ENCODE measurements around the gene OR4D1.

OR4D1 gene

GRCh38 chr17:58161566-58161965 lies 13.4 kb downstream of the OR4D1 start:
- no peak overlapping the region for H3K4me3 ChIP-seq (ENCODE audit: low read length)
- peaks cover 34% of the 10 kb centered on the region for H3K27me3 ChIP-seq (ENCODE audit: insufficient read depth, low read length)
- H3K4me1 ChIP-seq (ENCODE audit: insufficient read depth, low read length): peaks cover 4% of the 10 kb centered on the region
- H3K9me3 ChIP-seq (ENCODE audit: low read length): peaks cover 2% of the 10 kb centered on the region
- H3K36me3 ChIP-seq (ENCODE audit: insufficient read depth, low read length): no peaks in the 10 kb centered on the region
- no peak overlapping the region for H2AFZ ChIP-seq (ENCODE audit: low read depth, low read length)

DNA sequence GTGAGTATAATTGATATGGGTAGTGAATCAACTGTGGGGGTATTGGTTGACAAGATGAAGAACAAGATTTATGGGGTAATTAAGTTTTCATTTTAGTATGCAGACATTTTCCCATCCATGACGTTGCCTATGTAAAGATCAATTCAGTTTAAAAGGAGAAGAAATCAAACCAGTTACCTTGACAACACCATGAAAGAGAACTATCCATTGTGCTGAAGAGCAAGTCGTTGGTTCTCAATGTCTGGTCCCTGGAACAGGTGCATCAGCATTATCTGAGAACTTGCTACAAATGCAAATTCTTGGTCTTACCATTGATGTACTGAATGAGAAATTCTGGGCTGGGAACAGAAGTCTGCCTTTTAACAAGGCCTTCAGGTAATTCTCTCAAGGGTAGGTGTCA lies 17.8 kb downstream of the OR4D1 start:
- H3K36me3 ChIP-seq (ENCODE audit: insufficient read depth, low read length): no peaks in the 10 kb centered on the region
- peaks cover 22% of the 10 kb centered on the region for H3K27me3 ChIP-seq (ENCODE audit: insufficient read depth, low read length)
- H3K9me3 ChIP-seq (ENCODE audit: low read length): peaks cover 5% of the 10 kb centered on the region
- no peaks in the 10 kb centered on the region for H3K4me1 ChIP-seq (ENCODE audit: insufficient read depth, low read length)
- H3K4me3 ChIP-seq (ENCODE audit: low read length): no peak overlapping the region
- no peak overlapping the region for H2AFZ ChIP-seq (ENCODE audit: low read depth, low read length)

DNA sequence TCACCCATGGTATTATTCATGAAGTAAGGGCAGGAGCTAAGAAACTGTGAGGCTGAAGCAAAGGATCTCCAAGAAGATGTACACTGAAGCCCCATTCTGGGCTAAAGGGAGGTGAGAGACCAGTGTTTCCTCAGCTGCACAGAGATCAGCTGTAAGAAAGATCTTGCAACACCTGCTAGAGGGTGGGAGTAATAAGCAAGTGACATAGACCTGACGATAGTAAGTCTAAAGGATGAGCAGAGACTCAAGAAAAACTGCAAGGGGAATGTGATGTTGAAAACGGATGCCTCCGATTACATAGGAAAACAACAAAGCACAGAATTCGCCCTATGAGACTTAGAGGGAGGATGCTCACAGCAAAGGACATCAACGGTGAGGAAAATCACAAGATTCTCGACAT lies 18.5 kb downstream of the OR4D1 start, which contains the start of gene OR4D2:
Gene OR4D2, plus strand, starts transcription at position 301 of the 400 bp plus-strand sequence. CDS start 2,674 bp downstream, outside the sequence.
- Histone ChIP-seq H3K4me1 (ENCODE audit: insufficient read depth, low read length) (no peaks in the 10 kb centered on the region), H3K27me3 (ENCODE audit: insufficient read depth, low read length) (peaks cover 18% of the 10 kb centered on the region), H3K36me3 (ENCODE audit: insufficient read depth, low read length) (no peaks in the 10 kb centered on the region), H2AFZ (ENCODE audit: low read depth, low read length) (no peak within 1 kb of the TSS), H3K4me3 (ENCODE audit: low read length) (no peak within 1 kb of the TSS), H3K9me3 (ENCODE audit: low read length) (peaks cover 5% of the 10 kb centered on the region)

GRCh38 chr17:58170622-58171021 lies 22.4 kb downstream of the OR4D1 start:
- Histone ChIP-seq H3K9me3 (ENCODE audit: low read length) (peaks cover 2% of the 10 kb centered on the region), H3K27me3 (ENCODE audit: insufficient read depth, low read length) (peaks cover 13% of the 10 kb centered on the region), H3K4me1 (ENCODE audit: insufficient read depth, low read length) (no peaks in the 10 kb centered on the region), H3K36me3 (ENCODE audit: insufficient read depth, low read length) (no peaks in the 10 kb centered on the region), H3K4me3 (ENCODE audit: low read length) (no peak overlapping the region), H2AFZ (ENCODE audit: low read depth, low read length) (no peak overlapping the region)

- peaks cover 18% of the 10 kb centered on the region for H3K27me3 ChIP-seq (ENCODE audit: insufficient read depth, low read length)
- no peak overlapping the region for H3K4me3 ChIP-seq (ENCODE audit: low read length)
- H3K36me3 ChIP-seq (ENCODE audit: insufficient read depth, low read length): no peaks in the 10 kb centered on the region
- H3K9me3 ChIP-seq (ENCODE audit: low read length): peaks cover 2% of the 10 kb centered on the region
- no peak overlapping the region for H2AFZ ChIP-seq (ENCODE audit: low read depth, low read length)
- H3K4me1 ChIP-seq (ENCODE audit: insufficient read depth, low read length): no peaks in the 10 kb centered on the region
Observed at GRCh38 chr17:58172369-58173071, 24.3 kb downstream of the OR4D1 start.

- no peak overlapping the region for H2AFZ ChIP-seq (ENCODE audit: low read depth, low read length)
- H3K4me1 ChIP-seq (ENCODE audit: insufficient read depth, low read length): no peaks in the 10 kb centered on the region
- H3K9me3 ChIP-seq (ENCODE audit: low read length): peaks cover 2% of the 10 kb centered on the region
- no peaks in the 10 kb centered on the region for H3K36me3 ChIP-seq (ENCODE audit: insufficient read depth, low read length)
- H3K27me3 ChIP-seq (ENCODE audit: insufficient read depth, low read length): peaks cover 18% of the 10 kb centered on the region
- H3K4me3 ChIP-seq (ENCODE audit: low read length): no peak overlapping the region
Observed at GRCh38 chr17:58174871-58175270, 26.7 kb downstream of the OR4D1 start.

GRCh38 chr17:58176200-58176599 lies 28.0 kb downstream of the OR4D1 start:
- Histone ChIP-seq H3K4me1 (ENCODE audit: insufficient read depth, low read length) (no peaks in the 10 kb centered on the region), H3K9me3 (ENCODE audit: low read length) (no peaks in the 10 kb centered on the region), H3K4me3 (ENCODE audit: low read length) (no peak overlapping the region), H3K36me3 (ENCODE audit: insufficient read depth, low read length) (no peaks in the 10 kb centered on the region), H3K27me3 (ENCODE audit: insufficient read depth, low read length) (peaks cover 11% of the 10 kb centered on the region), H2AFZ (ENCODE audit: low read depth, low read length) (no peak overlapping the region)

- H3K4me3 ChIP-seq (ENCODE audit: low read length): no peak overlapping the region
- H3K27me3 ChIP-seq (ENCODE audit: insufficient read depth, low read length): peaks cover 17% of the 10 kb centered on the region
- no peak overlapping the region for H2AFZ ChIP-seq (ENCODE audit: low read depth, low read length)
- H3K9me3 ChIP-seq (ENCODE audit: low read length): peaks cover 2% of the 10 kb centered on the region
- H3K4me1 ChIP-seq (ENCODE audit: insufficient read depth, low read length): no peaks in the 10 kb centered on the region
- H3K36me3 ChIP-seq (ENCODE audit: insufficient read depth, low read length): no peaks in the 10 kb centered on the region
Observed at GRCh38 chr17:58181796-58182195, 33.6 kb downstream of the OR4D1 start.

DNA sequence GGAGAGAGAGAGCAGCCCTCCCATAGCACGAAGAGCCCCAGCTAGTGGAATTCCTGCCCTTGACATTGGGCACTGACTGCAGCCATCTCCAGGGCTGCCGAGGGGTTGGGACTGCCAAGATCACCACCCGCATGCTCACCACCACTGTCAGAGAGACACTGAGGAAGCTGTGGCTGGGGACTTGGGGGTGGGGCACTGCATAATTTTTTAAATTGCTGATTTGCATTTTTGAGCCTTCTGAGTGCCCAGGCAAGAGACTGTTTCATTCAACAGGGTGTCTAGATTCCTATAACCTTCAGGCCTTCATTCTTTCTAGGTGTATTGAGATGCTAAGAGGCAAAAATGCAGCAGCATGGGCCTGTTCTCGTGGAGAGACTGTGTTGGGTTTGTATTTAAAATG lies 35.3 kb downstream of the OR4D1 start:
- Histone ChIP-seq H3K4me3 (ENCODE audit: low read length) (no peak overlapping the region), H3K4me1 (ENCODE audit: insufficient read depth, low read length) (no peaks in the 10 kb centered on the region), H2AFZ (ENCODE audit: low read depth, low read length) (no peak overlapping the region), H3K36me3 (ENCODE audit: insufficient read depth, low read length) (no peaks in the 10 kb centered on the region), H3K9me3 (ENCODE audit: low read length) (peaks cover 2% of the 10 kb centered on the region), H3K27me3 (ENCODE audit: insufficient read depth, low read length) (peaks cover 24% of the 10 kb centered on the region)

- H3K4me3 ChIP-seq (ENCODE audit: low read length): no peak overlapping the region
- H3K4me1 ChIP-seq (ENCODE audit: insufficient read depth, low read length): no peaks in the 10 kb centered on the region
- peaks cover 2% of the 10 kb centered on the region for H3K9me3 ChIP-seq (ENCODE audit: low read length)
- no peaks in the 10 kb centered on the region for H3K36me3 ChIP-seq (ENCODE audit: insufficient read depth, low read length)
- H2AFZ ChIP-seq (ENCODE audit: low read depth, low read length): no peak overlapping the region
- H3K27me3 ChIP-seq (ENCODE audit: insufficient read depth, low read length): peaks cover 24% of the 10 kb centered on the region
Observed at GRCh38 chr17:58184308-58184985, 36.3 kb downstream of the OR4D1 start.

DNA sequence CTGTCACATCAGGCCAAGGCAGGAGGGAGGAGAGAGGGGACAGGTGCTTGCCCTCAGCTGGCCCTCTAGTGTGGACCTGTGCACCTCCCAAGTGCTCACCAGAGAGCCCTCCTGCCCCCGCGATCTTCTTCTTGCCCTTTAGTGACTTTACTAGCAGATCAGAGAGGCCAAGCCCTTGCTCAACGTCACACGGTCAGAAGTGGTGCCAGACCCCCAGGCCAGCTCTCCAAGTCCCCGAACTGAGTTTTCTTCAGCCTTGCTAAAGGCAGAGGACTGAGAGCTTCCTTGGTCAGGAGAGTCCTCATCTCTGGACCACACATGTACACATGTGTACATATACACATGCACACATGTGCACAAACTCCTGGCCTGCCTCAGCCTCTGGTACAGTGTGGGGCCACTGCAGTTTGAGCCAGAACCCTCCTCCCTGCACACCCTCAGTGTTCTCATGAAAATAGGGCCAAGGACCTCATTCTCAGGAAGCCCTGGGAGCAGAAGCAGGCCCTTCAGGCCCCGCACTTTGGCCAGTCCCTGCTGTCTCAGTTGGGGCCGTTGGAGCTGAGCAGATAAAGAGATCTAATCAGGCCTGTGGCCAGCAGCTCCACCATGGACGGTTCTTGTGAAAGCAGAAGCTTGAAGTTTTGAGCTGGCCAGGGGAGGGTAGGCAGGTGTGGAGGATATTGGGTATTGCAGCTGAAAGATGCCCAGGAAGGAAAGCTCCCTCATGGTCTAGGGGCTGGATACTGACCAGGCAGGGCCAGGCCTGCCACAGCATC lies 37.0 kb downstream of the OR4D1 start:
- H3K27me3 ChIP-seq (ENCODE audit: insufficient read depth, low read length): peaks cover 24% of the 10 kb centered on the region
- H3K9me3 ChIP-seq (ENCODE audit: low read length): peaks cover 2% of the 10 kb centered on the region
- no peak overlapping the region for H2AFZ ChIP-seq (ENCODE audit: low read depth, low read length)
- no peaks in the 10 kb centered on the region for H3K36me3 ChIP-seq (ENCODE audit: insufficient read depth, low read length)
- no peaks in the 10 kb centered on the region for H3K4me1 ChIP-seq (ENCODE audit: insufficient read depth, low read length)
- H3K4me3 ChIP-seq (ENCODE audit: low read length): no peak overlapping the region

GRCh38 chr17:58186591-58186990 lies 38.4 kb downstream of the OR4D1 start:
- H3K4me3 ChIP-seq (ENCODE audit: low read length): no peak overlapping the region
- H3K36me3 ChIP-seq (ENCODE audit: insufficient read depth, low read length): no peaks in the 10 kb centered on the region
- H3K27me3 ChIP-seq (ENCODE audit: insufficient read depth, low read length): peaks cover 25% of the 10 kb centered on the region
- peaks cover 2% of the 10 kb centered on the region for H3K9me3 ChIP-seq (ENCODE audit: low read length)
- H2AFZ ChIP-seq (ENCODE audit: low read depth, low read length): no peak overlapping the region
- H3K4me1 ChIP-seq (ENCODE audit: insufficient read depth, low read length): no peaks in the 10 kb centered on the region

- Histone ChIP-seq H3K9me3 (ENCODE audit: low read length) (no peaks in the 10 kb centered on the region), H3K27me3 (ENCODE audit: insufficient read depth, low read length) (peaks cover 24% of the 10 kb centered on the region), H3K4me1 (ENCODE audit: insufficient read depth, low read length) (no peaks in the 10 kb centered on the region), H3K36me3 (ENCODE audit: insufficient read depth, low read length) (no peaks in the 10 kb centered on the region), H3K4me3 (ENCODE audit: low read length) (no peak overlapping the region), H2AFZ (ENCODE audit: low read depth, low read length) (no peak overlapping the region)
Observed at GRCh38 chr17:58187063-58187462, 38.9 kb downstream of the OR4D1 start.

Data from neuron (in vitro differentiated cells).